CD4-positive, alpha-beta T cell (primary cell): ENCODE data around the gene RIPOR3. TPM values are rescaled to one million over a fixed set of nuclear protein-coding genes. Genes with fewer than 3 reads are reported as not detected.

Source experiments
- ATAC-seq: fragments of 200-7000 bp; cut with Tn5 transposase; one replicate; pipeline ENCODE4 v1.10.0; 2022; ENCODE audit warnings: mild to moderate bottlenecking; ENCODE audit not compliant: poor library complexity
- CTCF ChIA-PET: fragments of 350-600 bp; sonication (Branson Sonifier 250); formaldehyde crosslinking; loops from one replicate; lab custom pipeline; 2021; ENCODE audit warnings: antibody characterized with exemption, inconsistent platforms; lab: Charles Lee
- POLR2A ChIA-PET: fragments of 350-600 bp; sonication (Branson Sonifier 250); formaldehyde crosslinking; loops from one replicate; lab custom pipeline; 2021; ENCODE audit warnings: antibody characterized with exemption, inconsistent platforms; lab: Charles Lee
- DNase-seq, 14 experiments: peaks; one replicate each; pipeline ENCODE4 v3.0.0-alpha.2; 2013 to 2020; ENCODE audit warnings: mixed read lengths in 2 of 14
- H3K27ac ChIP-seq, 2 donors: one replicate each; pipeline versions ENCODE4 v1.5.1 to v1.7.0; 2013; ENCODE audit warnings: low read length in 2 of 2, low read depth in 1 of 2, mild to moderate bottlenecking in 1 of 2
- H3K27me3 ChIP-seq, 2 experiments: 1 replicate in 1 of 2; 2 replicates in 1 of 2; pipeline versions ENCODE4 v1.6.1 to v1.7.0; 2013; ENCODE audit warnings: low read length in 2 of 2, control low read depth in 1 of 2, mild to moderate bottlenecking in 1 of 2, moderate library complexity in 1 of 2; ENCODE audit not compliant: insufficient read depth in 2 of 2, control insufficient read depth in 1 of 2
- H3K36me3 ChIP-seq: one replicate; pipeline ENCODE4 v1.6.1; 2013; ENCODE audit warnings: low read length, control low read depth; ENCODE audit not compliant: insufficient read depth
- H3K4me1 ChIP-seq: one replicate; pipeline ENCODE4 v1.6.1; 2013; ENCODE audit warnings: low read length, control low read depth; ENCODE audit not compliant: insufficient read depth
- H3K4me3 ChIP-seq: one replicate; pipeline ENCODE4 v1.5.1; 2013; ENCODE audit warnings: mild to moderate bottlenecking, low read length, moderate library complexity
- H3K9me3 ChIP-seq, 2 experiments: 1 replicate in 1 of 2; 2 replicates in 1 of 2; pipeline versions ENCODE4 v1.6.1 to v1.7.0; 2013; ENCODE audit warnings: low read length in 2 of 2, mild to moderate bottlenecking in 2 of 2, control low read depth in 1 of 2, moderate library complexity in 1 of 2; ENCODE audit not compliant: control insufficient read depth in 1 of 2, insufficient read depth in 1 of 2
- H3K27ac Mint-ChIP-seq: one replicate; pipeline ENCODE4 v1.8.0; 2020; ENCODE audit warnings: mixed read lengths
- H3K27me3 Mint-ChIP-seq: one replicate; pipeline ENCODE4 v1.8.0; 2021; ENCODE audit warnings: mixed read lengths
- H3K36me3 Mint-ChIP-seq: one replicate; pipeline ENCODE4 v1.8.0; 2021; ENCODE audit warnings: low read depth, mixed read lengths
- H3K4me1 Mint-ChIP-seq: one replicate; pipeline ENCODE4 v1.8.0; 2021; ENCODE audit warnings: low read depth, mixed read lengths
- H3K4me3 Mint-ChIP-seq: one replicate; pipeline ENCODE4 v1.8.0; 2020; ENCODE audit warnings: mild to moderate bottlenecking, mixed read lengths
- H3K9me3 Mint-ChIP-seq: one replicate; pipeline ENCODE4 v1.8.0; 2020; ENCODE audit warnings: mixed read lengths
- CTCF ChIP-seq: fragments of 200-600 bp; IDR thresholded peaks from one replicate; pipeline ENCODE4 v1.8.0; 2022; ENCODE audit warnings: antibody characterized with exemption, mild to moderate bottlenecking
- intact Hi-C, 2 experiments: fragments of 100-400 bp; cut with DNase I in 1 of 2; cut with micrococcal nuclease in 1 of 2; formaldehyde crosslinking; loops; one replicate each; pipeline versions ENCODE4 v1.15.1 to v1.9.0; 2023 to 2025; cut with DNase I, micrococcal nuclease
- total RNA-seq, 174 experiments: library from RNA in 2 of 174; stranded (reverse) in 2 of 174; gene quantifications; one replicate each; pipeline ENCODE4 v1.2.3 and lab custom pipeline; 2021 to 2026

Gene RIPOR3
- total RNA-seq, 2 experiments from 2014 or later = not detected

- no peak overlapping the region for H3K27ac Mint-ChIP-seq
- DNase-seq = no peak
- intact Hi-C loops = no loop called here
- Histone ChIP-seq H3K36me3 (no peaks in the 10 kb centered on the region), H3K4me1 (no peaks in the 10 kb centered on the region), H3K27me3 (no peaks in the 10 kb centered on the region), H3K4me3 (no peak overlapping the region), H3K27ac (no peak overlapping the region), H3K9me3 (no peaks in the 10 kb centered on the region)
- POLR2A ChIA-PET = no interaction called here
- no peak for ATAC-seq
- CTCF ChIA-PET = no interaction called here
- H3K27me3 Mint-ChIP-seq = no peaks in the 10 kb centered on the region
- no peaks in the 10 kb centered on the region for H3K9me3 Mint-ChIP-seq
- no peak for TF ChIP-seq CTCF
- H3K36me3 Mint-ChIP-seq = no peaks in the 10 kb centered on the region
- H3K4me3 Mint-ChIP-seq = no peak overlapping the region
- H3K4me1 Mint-ChIP-seq = no peaks in the 10 kb centered on the region
Measured at GRCh38 chr20:50613438-50614169, 77.7 kb downstream of the RIPOR3 start.

GRCh38 chr20:50611128-50611810 lies 80.1 kb downstream of the RIPOR3 start:
- TF ChIP-seq CTCF = no peak
- ChIA-PET POLR2A (no interaction called here), CTCF (no interaction called here)
- Histone ChIP-seq H3K4me3 (no peak overlapping the region), H3K4me1 (no peaks in the 10 kb centered on the region), H3K9me3 (no peaks in the 10 kb centered on the region), H3K36me3 (no peaks in the 10 kb centered on the region), H3K27ac (no peak overlapping the region), H3K27me3 (no peaks in the 10 kb centered on the region)
- Mint-ChIP-seq H3K27ac (no peak overlapping the region), H3K27me3 (no peaks in the 10 kb centered on the region), H3K4me3 (no peak overlapping the region), H3K9me3 (no peaks in the 10 kb centered on the region), H3K36me3 (no peaks in the 10 kb centered on the region), H3K4me1 (no peaks in the 10 kb centered on the region)
- intact Hi-C loops = no loop called here
- no peak for DNase-seq
- no peak for ATAC-seq

- intact Hi-C loops = no loop called here
- H3K9me3 Mint-ChIP-seq = no peaks in the 10 kb centered on the region
- no peak overlapping the region for H3K4me3 Mint-ChIP-seq
- Histone ChIP-seq H3K36me3 (no peaks in the 10 kb centered on the region), H3K4me1 (no peaks in the 10 kb centered on the region), H3K27me3 (peaks cover 0 to 3% of the 10 kb centered on the region in 2 experiments), H3K9me3 (no peaks in the 10 kb centered on the region), H3K4me3 (no peak overlapping the region), H3K27ac (no peak overlapping the region)
- DNase-seq (no peak), ATAC-seq (no peak)
- CTCF ChIA-PET = no interaction called here
- TF ChIP-seq CTCF = no peak
- H3K27ac Mint-ChIP-seq = no peak overlapping the region
- H3K27me3 Mint-ChIP-seq = no peaks in the 10 kb centered on the region
- POLR2A ChIA-PET = no interaction called here
- H3K4me1 Mint-ChIP-seq = no peaks in the 10 kb centered on the region
- no peaks in the 10 kb centered on the region for H3K36me3 Mint-ChIP-seq
Measured at GRCh38 chr20:50610212-50610718, 81.1 kb downstream of the RIPOR3 start.
